GM12865 (cell line): ENCODE results near the gene C11orf58.

ENCODE experiments used
- DNase-seq: peaks from one replicate; pipeline ENCODE4 v3.0.0; 2010; ENCODE audit warnings: low read depth
- H3K4me3 ChIP-seq: 2 replicates; pipeline ENCODE4 v1.5.1; 2011; ENCODE audit warnings: mild to moderate bottlenecking, low read depth, low read length, control low read depth
- TF ChIP-seq, protein P1 (sequence below): IDR thresholded peaks from 2 replicates; pipeline ENCODE4 v1.5.1; 2011; ENCODE audit warnings: low read length, control low read depth, low read depth, inconsistent platforms; ENCODE audit not compliant: insufficient read depth; ENCODE audit errors: missing control alignments

The C11orf58 gene

DNA sequence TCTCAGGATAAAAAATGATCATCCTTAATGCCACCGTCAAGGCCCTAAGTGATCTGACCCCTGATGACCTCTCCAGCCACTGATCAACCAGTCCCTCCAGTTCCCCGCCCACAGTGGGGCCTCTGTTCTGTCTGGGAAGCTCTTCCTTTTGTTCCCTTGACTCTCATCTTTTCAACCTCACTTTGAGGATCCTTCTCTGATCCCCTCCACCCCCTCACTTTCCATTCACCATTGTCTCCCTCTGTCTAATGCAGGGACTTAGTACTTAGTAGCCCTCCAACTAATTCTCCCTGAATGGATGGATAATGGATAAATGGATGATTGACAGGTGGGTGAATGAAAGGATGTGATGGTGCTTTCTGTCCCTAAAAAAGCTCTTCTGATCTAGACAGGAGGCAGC lies 45.6 kb downstream of the C11orf58 start:
- no peak overlapping the region for H3K4me3 ChIP-seq
- TF ChIP-seq, protein P1, sequence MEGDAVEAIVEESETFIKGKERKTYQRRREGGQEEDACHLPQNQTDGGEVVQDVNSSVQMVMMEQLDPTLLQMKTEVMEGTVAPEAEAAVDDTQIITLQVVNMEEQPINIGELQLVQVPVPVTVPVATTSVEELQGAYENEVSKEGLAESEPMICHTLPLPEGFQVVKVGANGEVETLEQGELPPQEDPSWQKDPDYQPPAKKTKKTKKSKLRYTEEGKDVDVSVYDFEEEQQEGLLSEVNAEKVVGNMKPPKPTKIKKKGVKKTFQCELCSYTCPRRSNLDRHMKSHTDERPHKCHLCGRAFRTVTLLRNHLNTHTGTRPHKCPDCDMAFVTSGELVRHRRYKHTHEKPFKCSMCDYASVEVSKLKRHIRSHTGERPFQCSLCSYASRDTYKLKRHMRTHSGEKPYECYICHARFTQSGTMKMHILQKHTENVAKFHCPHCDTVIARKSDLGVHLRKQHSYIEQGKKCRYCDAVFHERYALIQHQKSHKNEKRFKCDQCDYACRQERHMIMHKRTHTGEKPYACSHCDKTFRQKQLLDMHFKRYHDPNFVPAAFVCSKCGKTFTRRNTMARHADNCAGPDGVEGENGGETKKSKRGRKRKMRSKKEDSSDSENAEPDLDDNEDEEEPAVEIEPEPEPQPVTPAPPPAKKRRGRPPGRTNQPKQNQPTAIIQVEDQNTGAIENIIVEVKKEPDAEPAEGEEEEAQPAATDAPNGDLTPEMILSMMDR, result no peak
- no peak for DNase-seq

DNA sequence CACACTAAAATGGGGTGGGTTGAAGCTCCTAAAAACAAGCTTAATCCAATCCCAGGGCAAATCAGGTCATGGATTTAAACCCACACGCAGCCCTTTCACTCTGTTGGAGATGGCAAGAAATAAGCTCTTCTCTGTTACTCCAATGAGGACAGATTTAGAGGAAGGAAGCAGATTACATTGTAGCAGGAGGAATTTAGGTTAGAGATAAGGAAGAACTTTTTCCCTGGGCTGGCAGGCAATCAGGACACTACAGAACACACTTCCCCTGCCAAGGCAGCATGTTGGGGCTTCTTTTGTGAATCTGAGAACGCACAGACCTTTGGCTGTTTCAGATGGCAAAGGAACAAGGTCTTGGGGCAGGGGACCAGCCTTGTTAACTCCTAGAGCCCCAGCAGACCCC lies 46.2 kb downstream of the C11orf58 start:
- no peak overlapping the region for H3K4me3 ChIP-seq
- TF ChIP-seq, protein P1, result no peak
- no peak for DNase-seq

DNA sequence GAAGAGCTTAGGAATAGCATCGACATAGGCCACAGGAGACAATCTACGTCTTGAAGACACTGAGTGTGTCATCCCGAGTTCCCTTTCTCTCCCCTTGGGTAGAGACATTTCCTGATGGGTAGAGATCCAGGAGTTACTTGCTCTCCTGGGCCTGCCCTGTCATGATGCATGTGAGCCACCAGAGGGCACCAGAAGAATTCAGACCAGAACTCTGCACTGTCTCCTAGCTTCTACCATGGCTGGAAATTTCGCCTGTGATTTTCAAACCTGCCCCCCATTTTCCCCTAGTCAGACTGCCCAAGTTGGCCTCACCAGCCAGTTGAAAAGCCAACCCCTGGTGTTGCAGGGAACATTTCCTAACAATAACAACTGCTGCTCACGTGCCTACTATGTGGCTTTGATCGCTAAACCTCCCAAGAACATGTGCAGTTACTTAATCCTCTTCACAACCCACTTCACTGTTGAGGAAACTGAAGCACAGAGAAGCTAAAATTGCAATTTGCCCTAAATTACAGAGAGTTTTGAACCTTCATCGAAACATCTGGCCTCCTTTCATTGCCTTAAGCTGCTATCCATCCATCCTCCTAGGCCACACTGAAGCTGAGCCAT lies 47.2 kb downstream of the C11orf58 start:
- peak; percentile 73 for DNase-seq
- H3K4me3 ChIP-seq, result no peak overlapping the region
- TF ChIP-seq, protein P1, result peak; percentile 94

DNA sequence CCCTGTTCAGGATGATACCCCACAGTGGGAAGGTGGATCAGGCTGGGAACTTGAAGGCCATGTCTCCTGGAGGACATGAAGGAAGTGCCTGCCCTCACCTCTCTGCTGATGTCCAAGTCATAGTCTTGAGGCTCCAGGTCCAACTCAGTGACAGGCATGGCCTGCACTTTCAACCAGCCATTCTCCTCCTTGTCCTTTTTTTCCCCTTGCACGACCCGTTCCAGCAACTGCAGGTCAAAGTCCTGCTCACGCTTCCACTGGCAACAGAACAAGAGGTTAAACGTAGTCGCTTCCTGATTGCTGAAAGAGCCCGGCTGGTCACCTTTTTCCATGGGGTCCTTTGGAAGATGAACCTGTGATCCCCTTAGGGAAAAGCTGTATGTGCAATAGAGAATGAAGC lies 47.7 kb downstream of the C11orf58 start:
- TF ChIP-seq, protein P1, result no peak
- no peak for DNase-seq
- no peak overlapping the region for H3K4me3 ChIP-seq

DNA sequence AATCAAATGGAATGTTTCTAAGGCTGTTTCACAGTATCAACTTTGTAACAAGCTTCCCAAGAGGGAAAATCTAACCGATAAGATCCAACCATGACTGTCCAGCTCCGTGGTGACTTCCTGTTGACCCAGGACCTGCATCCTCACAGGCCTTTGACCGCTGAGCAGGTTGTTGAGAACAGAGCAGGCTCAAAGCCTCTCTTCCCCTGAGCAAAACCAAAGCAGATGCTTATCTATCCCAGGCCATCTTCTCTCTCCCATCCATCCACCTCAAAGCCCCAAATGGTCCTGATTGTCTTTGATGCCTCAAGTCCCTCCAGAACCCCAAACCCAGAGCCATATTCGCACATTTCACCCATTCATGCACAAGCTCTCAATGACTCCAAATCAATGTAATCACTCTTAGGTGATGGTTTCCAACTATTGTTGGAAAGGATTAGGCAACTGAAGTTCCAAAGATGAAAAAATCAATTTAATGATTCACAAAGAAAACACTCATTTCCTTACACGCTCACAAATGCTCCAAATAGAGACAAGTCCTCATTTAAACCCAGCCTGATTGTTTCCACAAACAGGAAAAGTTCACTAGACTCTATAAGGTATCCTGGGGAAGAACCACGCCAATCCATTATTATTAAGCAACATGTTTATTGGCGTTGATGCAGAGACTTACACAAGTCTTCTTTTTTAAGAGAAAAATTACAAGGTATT lies 48.7 kb downstream of the C11orf58 start:
- no peak overlapping the region for H3K4me3 ChIP-seq
- DNase-seq, result no peak
- TF ChIP-seq, protein P1, result no peak

DNA sequence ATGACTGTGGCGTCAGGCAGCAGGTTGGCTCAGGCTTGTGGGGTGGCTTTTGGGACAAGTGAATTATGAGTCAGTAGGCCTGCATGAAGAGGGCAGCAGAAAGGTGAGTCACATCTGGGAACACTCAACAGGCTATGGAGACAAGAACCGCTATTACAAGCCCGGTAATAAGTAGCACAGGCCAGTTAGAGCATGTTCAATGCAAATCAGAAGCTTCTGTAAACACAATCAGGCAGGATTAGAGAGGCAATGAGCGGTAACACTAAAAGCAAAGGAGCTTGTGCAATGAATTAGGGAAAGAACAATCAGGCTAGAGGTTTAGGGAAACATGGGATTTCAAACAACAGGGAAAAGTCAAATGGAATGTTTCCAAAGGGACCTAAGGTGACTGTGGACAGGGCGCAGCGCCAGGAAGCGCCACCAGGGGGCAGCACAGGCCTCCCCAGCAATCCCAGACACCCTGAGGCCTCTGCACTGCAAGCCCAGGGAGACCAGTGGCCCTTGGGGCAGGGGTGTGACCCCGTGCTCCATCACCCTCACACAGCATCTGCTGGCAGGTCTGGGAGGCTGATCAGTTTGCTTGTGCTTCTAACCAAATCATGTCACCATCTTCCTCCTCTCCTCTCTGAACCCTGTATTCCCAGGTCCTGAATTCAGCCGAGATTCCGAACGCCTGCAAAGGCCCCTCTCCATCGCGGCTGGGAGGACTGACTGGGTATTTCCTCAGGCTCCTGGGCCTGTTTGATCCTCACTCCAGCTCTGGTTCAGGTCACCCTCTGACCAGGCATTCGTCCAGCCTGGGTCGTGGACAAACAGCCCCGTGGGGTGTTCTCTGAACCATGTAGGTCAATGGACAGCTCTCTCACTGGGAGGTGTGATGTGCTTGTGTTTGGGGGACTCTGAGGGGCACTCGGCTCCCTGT lies 50.0 kb downstream of the C11orf58 start:
- DNase-seq, result peak; percentile 67
- H3K4me3 ChIP-seq, result no peak overlapping the region
- TF ChIP-seq, protein P1, result peak; percentile 98
